Activated CD8-positive, alpha-beta memory T cell treated with anti-CD3 and anti-CD28 coated beads for 24 hours (primary cell): ENCODE data around the gene RPUSD1.
"Not testable (repeated sequence)": the region's sequence is repeated elsewhere in the genome, so short reads cannot be mapped to it uniquely, and the experiment has no call there.

ENCODE experiments used
- DNase-seq: peaks from one replicate; pipeline ENCODE4 v3.0.0-alpha.2; 2020

Gene RPUSD1

GRCh38 chr16:764184-764750, 23.9 kb downstream of the RPUSD1 start:
- DNase-seq, result no peak

- DNase-seq, result no peak
Measured at GRCh38 chr16:763369-764183, 24.6 kb downstream of the RPUSD1 start.

GRCh38 chr16:762595-763268, 25.4 kb downstream of the RPUSD1 start:
- no peak for DNase-seq

DNA sequence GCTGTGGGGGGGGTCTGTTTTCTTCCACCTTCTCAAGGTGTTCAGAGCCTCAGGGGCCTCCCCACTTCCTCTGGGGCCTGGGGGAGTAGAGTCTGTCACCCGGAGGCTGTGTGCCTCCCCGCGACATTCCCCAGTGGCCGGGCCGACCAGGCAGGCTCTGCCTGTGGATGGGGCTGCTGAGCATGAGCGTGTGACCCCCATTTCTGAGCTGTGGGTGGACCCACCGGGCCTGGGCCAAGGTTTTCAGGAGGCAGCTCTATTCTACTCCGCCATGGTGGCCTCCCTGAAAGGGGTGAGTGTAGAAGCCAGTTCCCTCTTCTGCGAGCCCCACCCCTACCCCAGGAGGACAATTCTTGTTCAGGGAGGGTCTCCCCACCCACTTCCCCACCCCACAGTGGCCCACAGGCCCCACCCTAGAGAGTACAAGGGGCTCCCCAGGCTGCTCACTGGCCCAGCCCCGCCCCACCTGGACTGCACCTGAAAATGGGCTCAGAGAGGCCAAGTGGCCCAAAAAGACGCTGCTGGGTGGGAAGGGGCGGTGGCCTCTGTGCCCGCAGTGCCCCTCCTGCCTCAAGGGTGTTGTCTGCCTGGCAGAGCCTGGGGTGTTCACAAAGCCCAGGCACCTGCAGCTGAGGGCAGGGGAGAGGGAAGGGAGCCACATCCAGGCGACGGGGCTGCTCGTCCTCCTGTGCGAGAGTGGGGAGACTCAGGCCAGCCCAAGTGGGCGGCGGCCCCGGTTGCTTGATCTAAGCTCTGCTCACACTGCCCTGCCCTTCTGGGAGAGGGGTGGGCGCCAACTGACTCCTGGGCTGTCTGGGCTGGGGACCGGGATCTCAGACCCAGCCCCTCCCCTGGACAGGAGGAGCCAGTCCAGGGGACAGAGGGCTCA, 26.3 kb downstream of the RPUSD1 start:
- no peak for DNase-seq

DNA sequence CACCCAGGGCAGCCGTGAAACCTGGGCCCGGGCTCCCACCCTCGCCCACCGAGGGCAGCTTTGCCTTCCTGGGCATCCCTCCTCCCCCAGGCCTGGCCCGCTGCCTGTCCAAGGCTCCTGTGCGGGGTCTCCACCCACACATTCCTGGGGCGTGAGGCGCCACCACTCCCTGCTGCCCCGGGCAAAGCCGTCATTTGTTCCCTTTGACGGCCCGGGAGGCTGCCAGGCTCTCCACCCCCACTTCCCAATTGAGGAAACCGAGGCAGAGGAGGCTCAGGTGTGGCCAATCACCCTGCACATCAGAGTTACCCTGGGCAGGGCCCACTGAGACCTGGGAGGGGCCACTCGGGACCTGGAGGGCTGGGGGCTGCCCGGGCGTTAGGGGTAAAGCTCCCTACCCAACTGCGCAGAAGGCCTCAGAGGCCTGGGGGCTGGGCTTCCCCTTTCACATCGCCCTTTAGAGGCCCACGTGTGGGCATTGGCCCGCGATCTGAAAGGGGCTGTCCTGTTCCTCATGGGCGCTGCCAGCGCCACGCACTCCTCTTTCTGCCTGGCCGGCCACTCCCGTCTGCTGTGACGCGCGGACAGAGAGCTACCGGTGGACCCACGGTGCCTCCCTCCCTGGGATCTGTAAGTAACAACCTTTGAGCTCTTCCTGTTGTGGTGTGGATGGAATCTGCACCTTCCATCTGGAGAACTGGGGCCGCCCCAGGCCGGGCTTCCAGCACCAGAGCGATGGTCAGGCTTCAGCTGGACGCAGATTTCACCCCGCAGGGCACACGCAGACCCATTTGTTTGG, 27.4 kb downstream of the RPUSD1 start, which contains the start of gene MSLN:
Gene MSLN (plus strand): TSS at position 190 of the 799 bp plus-strand sequence. CDS start 1,947 bp downstream, outside the sequence.
- no peak for DNase-seq

GRCh38 chr16:760065-760464, 28.1 kb downstream of the RPUSD1 start:
- no peak for DNase-seq

DNA sequence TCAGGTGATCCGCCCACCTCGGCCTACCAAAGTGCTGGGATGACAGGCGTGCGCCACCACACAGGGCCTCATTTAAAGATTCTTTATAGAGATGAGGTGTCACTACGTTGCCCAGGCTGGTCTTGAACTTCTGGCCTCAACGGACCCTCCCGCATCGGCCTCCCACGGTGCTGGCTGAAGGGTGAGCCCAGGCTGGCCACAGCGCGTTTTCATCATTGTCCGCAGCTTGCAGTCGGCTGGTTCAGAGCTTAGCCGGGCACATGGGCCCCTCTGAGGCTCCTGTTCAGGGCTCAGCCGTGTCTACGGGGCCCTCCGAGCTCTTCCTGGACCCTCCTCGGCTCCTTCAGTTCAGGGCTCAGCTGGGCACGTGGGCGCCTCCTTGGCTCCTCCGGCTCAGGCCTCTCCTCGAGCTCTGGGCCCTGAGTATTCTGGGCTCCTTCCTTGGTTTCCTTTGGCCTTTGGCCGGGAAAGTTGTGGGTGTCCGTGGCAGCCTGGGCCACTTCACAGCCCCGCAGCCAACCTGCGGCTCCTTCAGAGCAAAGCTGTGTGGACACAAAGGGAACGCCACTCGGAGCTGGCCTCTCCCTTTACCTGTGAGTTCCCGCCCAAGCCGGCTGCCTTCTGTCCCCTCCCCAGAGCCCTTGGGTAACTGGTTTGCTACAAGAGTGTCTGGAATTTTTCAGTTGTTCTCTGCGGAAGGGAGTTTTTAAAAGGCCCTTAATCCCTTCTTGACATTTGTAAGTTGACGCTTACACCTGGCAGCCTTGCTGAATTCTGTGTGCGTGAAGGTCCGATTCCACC, 28.9 kb downstream of the RPUSD1 start:
- DNase-seq, result no peak

DNA sequence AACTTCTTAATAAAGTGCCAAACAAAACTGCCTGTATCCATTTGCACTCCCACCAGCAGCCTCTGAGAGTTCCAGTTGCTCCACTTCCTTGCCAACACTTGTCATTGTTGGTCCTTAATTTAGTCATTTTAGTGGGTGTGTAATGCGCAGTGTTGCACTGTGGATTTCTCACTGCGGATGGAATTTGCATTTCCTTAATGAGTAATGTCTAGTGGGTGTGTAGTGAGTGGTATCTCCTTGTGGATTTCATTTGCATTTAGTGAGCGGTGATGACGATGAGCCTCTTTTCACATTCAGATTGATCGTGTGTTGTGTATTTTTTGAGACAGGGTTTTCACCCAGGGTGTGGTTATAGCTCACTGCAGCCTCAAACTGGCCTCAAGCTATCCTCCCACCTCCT, 31.8 kb downstream of the RPUSD1 start:
- DNase-seq, result no peak

DNA sequence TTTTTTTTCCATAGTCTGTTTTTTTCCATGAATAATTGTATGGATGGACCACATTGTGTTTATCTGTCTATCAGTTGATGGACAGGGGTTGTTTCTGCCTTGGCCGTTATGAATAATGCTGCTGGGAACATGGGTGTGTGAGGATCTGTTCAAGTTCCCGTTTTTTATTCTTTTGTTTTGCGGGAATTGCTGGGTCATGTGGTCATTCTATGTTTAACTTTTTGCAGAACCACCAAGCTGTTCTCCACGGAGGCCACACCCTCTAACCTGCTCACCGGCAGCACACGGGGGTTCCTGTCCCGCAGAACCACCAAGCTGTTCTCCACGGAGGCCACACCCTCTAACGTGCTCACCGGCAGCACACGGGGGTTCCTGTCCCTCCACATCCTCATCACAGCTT, 33.5 kb downstream of the RPUSD1 start:
- DNase-seq, result no peak

DNA sequence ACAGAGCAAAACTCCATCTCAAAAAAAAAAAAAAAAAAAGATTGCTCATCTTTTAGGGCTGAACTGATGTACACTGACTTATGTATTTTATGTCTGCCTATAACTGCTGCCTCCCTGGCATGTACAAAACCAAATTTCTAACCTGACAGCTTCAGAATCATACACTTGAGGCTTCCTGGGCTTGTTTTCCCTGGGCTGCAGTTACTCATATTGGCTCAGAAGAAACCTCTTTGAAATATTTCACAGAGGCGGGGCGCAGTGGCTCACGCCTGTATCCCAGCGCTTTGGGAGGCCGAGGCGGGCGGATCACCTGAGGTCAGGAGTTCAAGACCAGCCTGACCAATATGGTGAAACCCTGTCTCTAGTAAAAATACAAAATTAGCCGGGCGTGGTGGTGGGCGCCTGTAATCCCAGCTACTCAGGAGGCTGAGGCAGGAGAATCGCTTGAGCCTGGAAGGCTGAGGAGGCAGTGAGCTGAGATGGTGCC, 34.0 kb downstream of the RPUSD1 start:
- DNase-seq, result not testable (repeated sequence)

DNA sequence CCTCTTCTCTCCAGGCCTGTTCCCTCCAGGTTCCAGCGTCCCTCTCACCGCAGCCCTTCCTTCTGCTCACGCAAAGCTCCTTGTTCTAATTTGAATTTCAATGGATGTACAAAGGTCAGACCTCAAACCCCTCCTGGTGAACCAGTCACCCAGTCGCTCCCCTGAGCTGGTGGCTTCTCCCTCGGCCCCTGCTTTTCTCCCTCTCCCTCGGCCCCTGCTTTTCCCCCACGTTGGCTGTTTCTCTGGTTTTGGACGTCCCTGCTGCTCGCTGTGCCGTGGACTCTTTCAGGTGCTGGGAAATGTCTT, 36.2 kb downstream of the RPUSD1 start:
- DNase-seq, result no peak

DNA sequence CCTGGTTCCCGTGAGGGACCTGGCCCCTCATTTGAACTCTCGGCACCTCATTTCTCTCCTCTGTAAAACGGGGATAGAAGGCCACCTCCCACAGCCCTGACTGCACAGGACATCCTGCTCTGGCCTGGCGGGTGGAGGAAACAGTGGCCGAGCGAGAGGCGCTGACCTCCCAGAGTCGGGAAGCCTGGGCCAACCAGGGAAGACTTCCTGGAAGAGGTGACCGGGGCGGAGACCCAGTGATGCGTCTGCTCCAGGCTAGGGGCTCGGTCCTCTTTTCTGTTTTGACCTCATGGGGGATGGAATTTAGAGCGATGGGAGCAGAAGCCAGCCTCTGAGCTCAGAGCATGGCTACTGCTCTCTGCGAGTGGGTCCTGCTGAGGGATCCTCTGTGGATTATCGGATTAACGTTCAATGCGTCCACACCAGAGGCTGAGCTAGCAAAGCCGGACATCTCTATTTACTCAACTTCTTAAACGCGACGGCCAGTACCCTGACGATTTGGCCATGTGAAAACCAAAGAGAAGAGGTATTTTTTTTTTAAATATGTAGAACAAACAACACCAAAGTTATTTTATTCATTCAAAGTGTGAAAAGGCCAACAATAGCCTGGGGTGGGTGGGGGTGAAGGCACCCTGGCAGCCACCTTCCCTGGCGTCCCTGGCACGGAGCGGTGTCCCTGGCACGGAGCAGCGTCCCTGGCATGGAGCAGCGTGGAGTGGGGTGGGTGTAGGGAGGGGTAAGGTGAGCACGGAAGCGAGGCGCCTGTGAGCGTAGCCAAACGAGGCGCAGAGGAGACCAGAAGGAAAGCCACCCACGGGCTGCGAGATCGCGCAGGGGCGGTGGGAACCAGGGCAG, 36.8 kb downstream of the RPUSD1 start:
- DNase-seq, result no peak

DNA sequence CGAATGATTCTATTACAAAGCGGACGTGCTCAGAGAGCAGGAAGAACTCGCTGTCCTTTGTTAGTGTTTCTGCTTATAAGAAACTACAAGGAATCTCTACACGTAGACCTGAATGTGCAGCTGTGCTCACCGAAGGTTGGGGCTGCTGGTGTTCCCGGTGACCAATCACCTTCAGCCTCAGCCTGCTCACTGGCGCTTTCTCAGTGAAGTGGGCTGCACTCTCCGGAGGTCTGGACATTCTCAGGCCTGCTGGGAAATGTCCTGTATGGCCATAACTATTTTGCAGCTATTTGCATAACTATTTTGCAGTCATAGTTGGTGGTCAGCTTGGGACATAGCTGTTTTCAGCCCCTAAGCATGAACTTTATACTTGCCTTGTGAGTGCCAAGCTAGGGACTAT, 37.7 kb downstream of the RPUSD1 start:
- no peak for DNase-seq

GRCh38 chr16:749010-749409, 39.2 kb downstream of the RPUSD1 start:
- DNase-seq, result no peak

GRCh38 chr16:747978-748746, 40.0 kb downstream of the RPUSD1 start:
- no peak for DNase-seq

GRCh38 chr16:746637-747036, 41.5 kb downstream of the RPUSD1 start:
- DNase-seq, result no peak

- no peak for DNase-seq
Measured at GRCh38 chr16:745739-746138, 42.4 kb downstream of the RPUSD1 start.

DNA sequence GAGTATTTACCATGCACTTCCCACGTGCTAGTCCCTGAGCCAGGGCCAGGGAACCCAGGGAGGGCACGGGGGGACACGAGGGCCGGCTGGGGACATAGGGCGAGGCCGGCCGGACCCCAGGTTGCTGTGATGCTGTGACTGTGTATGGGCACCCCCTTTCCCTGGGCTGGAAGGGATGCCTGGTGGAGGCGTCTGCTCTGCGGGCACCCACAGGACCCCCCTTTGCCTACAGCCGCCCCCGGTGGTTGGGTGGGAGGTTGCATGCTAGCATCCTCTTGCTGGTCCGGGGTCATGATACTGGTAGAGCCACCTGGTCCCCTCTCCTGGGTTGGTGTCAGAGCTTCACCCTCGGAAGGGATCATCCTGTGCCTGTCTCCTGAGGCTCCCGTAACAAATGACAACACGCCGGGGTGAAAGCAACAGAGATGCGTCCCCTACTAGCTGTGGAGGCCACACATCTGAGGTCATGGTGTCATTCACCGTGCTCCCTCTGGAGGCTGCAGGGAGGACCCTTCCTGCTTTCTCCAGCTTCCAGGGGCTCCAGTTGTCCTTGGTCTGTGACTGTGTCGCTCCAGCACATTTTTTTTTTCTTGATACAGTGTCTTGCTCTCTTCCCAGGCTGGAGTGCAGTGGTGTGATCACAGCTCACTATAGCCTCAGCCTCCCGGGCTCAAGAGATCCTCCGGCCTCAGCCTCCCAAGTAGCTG, 44.2 kb downstream of the RPUSD1 start:
- no peak for DNase-seq

DNA sequence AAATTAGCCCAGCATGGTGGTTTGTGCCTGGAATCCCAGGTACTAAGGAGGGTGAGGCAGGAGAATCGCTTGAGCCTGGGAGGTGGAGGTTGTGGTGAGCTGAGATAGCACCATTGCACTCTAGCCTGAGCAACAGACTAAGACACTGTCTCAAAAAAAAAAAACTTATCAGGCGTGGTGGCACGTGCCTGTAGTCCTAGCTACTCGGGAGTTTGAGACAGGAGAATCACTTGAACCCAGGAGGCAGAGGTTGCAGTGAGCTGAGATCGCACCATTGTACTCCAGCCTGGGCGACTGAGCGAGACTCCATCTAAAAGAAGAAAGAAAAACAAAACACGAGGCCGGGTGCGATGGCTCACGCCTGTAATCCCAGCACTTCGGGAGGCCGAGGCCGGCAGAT, 45.3 kb downstream of the RPUSD1 start:
- DNase-seq, result not testable (repeated sequence)
